Neuronal stem cell (in vitro differentiated cells): ENCODE measurements around the gene POC1A.

Source experiments
- DNase-seq: peaks from one replicate; pipeline ENCODE4 v3.0.0-alpha.2; 2013; ENCODE audit warnings: low spot score
- H2AFZ ChIP-seq: one replicate; pipeline ENCODE4 v1.6.1; 2013; ENCODE audit warnings: mild to moderate bottlenecking, low read length, inconsistent platforms
- H2AK5ac ChIP-seq: 2 replicates; pipeline ENCODE4 v1.6.1; 2013; ENCODE audit warnings: low read depth, mild to moderate bottlenecking, inconsistent platforms, low read length, moderate library complexity, mixed read lengths
- H2BK120ac ChIP-seq: 2 replicates; pipeline ENCODE4 v1.6.1; 2013; ENCODE audit warnings: low read depth, mild to moderate bottlenecking, inconsistent platforms, low read length, moderate library complexity, mixed read lengths
- H2BK12ac ChIP-seq: one replicate; pipeline ENCODE4 v1.6.1; 2013; ENCODE audit warnings: low read length, inconsistent platforms
- H2BK15ac ChIP-seq: 2 replicates; pipeline ENCODE4 v1.6.1; 2013; ENCODE audit warnings: mild to moderate bottlenecking, low read length, inconsistent platforms, mixed read lengths
- H2BK5ac ChIP-seq: one replicate; pipeline ENCODE4 v1.6.1; 2013; ENCODE audit warnings: inconsistent platforms, mild to moderate bottlenecking, low read length, moderate library complexity
- H3K14ac ChIP-seq: one replicate; pipeline ENCODE4 v1.6.1; 2013; ENCODE audit warnings: low read length, inconsistent platforms
- H3K18ac ChIP-seq: 2 replicates; pipeline ENCODE4 v1.6.1; 2013; ENCODE audit warnings: low read length, inconsistent platforms
- H3K23ac ChIP-seq: 2 replicates; pipeline ENCODE4 v1.6.1; 2013; ENCODE audit warnings: low read depth, mild to moderate bottlenecking, mixed read lengths, low read length, inconsistent platforms; ENCODE audit not compliant: poor library complexity
- H3K27ac ChIP-seq: replicated peaks from 3 replicates; pipeline ENCODE4 v1.5.1; 2013; ENCODE audit warnings: low read length, inconsistent platforms
- H3K27me3 ChIP-seq, 3 experiments: 2 replicates each; pipeline ENCODE4 v1.6.1; 2013; ENCODE audit warnings: low read length in 3 of 3, mild to moderate bottlenecking in 2 of 3, inconsistent platforms in 1 of 3, low read depth in 1 of 3, mixed read lengths in 1 of 3, moderate library complexity in 1 of 3; ENCODE audit not compliant: control insufficient read depth in 3 of 3, insufficient read depth in 3 of 3
- H3K36me3 ChIP-seq, 2 donors: replicated peaks in 1 of 2; 2 replicates each; pipeline ENCODE4 v1.6.1; 2013; ENCODE audit warnings: low read length in 2 of 2; ENCODE audit not compliant: control insufficient read depth in 2 of 2, insufficient read depth in 2 of 2
- H3K4ac ChIP-seq: 2 replicates; pipeline ENCODE4 v1.6.1; 2013; ENCODE audit warnings: inconsistent platforms, mild to moderate bottlenecking, low read length, moderate library complexity
- H3K4me1 ChIP-seq, 2 donors: 1 replicate in 1 of 2; 2 replicates in 1 of 2; pipeline ENCODE4 v1.6.1; 2013; ENCODE audit warnings: low read length in 2 of 2, low read depth in 1 of 2; ENCODE audit not compliant: control insufficient read depth in 2 of 2, insufficient read depth in 1 of 2
- H3K4me2 ChIP-seq: one replicate; pipeline ENCODE4 v1.6.1; 2013; ENCODE audit warnings: mild to moderate bottlenecking, low read length, inconsistent platforms; ENCODE audit not compliant: insufficient read depth, poor library complexity, severe bottlenecking
- H3K4me3 ChIP-seq, 2 donors: 2 replicates each; pipeline ENCODE4 v1.5.1; 2013; ENCODE audit warnings: low read length in 2 of 2, mild to moderate bottlenecking in 2 of 2, inconsistent platforms in 1 of 2, moderate library complexity in 1 of 2
- H3K79me1 ChIP-seq: one replicate; pipeline ENCODE4 v1.6.1; 2013; ENCODE audit warnings: low read depth, mild to moderate bottlenecking, inconsistent platforms, low read length, moderate library complexity
- H3K9ac ChIP-seq: one replicate; pipeline ENCODE4 v1.6.1; 2013; ENCODE audit warnings: mild to moderate bottlenecking, low read depth, low read length, inconsistent platforms; ENCODE audit not compliant: poor library complexity
- H3K9me3 ChIP-seq, 2 donors: replicated peaks in 1 of 2; 2 replicates each; pipeline versions ENCODE3 to v1.6.1; 2013; ENCODE audit warnings: low read length in 2 of 2, mild to moderate bottlenecking in 2 of 2, inconsistent platforms in 1 of 2, low read depth in 1 of 2, mixed read lengths in 1 of 2, moderate library complexity in 1 of 2; ENCODE audit not compliant: control insufficient read depth in 2 of 2, insufficient read depth in 1 of 2
- H4K8ac ChIP-seq: one replicate; pipeline ENCODE4 v1.6.1; 2013; ENCODE audit warnings: low read depth, mild to moderate bottlenecking, inconsistent platforms, low read length, moderate library complexity
- H4K91ac ChIP-seq: one replicate; pipeline ENCODE4 v1.6.1; 2013; ENCODE audit warnings: low read length, low read depth, mild to moderate bottlenecking, inconsistent platforms; ENCODE audit not compliant: poor library complexity
- WGBS, 2 donors: extraction: QIAGEN DNeasy Blood & Tissue Kit; methylation state at CpG; one replicate each; pipeline ENCODE4 v1.1.7; 2013; ENCODE audit warnings: missing lambda C conversion rate in 2 of 2, mixed read lengths in 1 of 2; ENCODE audit not compliant: insufficient read length in 2 of 2, insufficient replicate concordance in 1 of 2; ENCODE audit errors: extremely low coverage in 2 of 2; 5-methylcytosine and 5-hydroxymethylcytosine counted together

The POC1A gene

GRCh38 chr3:52197499-52197841 lies 43.2 kb upstream of the POC1A start:
- peak overlapping the region; percentile 72 for H3K4me3 ChIP-seq
- no CpG with 5 or more reads among the region's 10 CpGs for WGBS, 2 donors

GRCh38 chr3:52196977-52197376 lies 42.8 kb upstream of the POC1A start:
- H3K23ac ChIP-seq: no peak overlapping the region
- H2BK120ac ChIP-seq: no peak overlapping the region
- no peak overlapping the region for H3K18ac ChIP-seq
- peak overlapping the region; percentile 96 for H2BK15ac ChIP-seq
- no peak overlapping the region for H2BK5ac ChIP-seq
- H3K79me1 ChIP-seq: peaks cover 8% of the 10 kb centered on the region
- H3K4me2 ChIP-seq: no peak overlapping the region
- DNase-seq: no peak
- no CpG with 5 or more reads among the region's 3 CpGs for WGBS, 2 donors
- no peak overlapping the region for H3K4me3 ChIP-seq
- H3K4ac ChIP-seq: no peak overlapping the region
- no peak overlapping the region for H3K9ac ChIP-seq
- H3K14ac ChIP-seq: no peak overlapping the region
- peak overlapping the region; percentile 1 for H2AK5ac ChIP-seq
- no peak overlapping the region for H3K27ac ChIP-seq
- H2AFZ ChIP-seq: no peak overlapping the region
- H2BK12ac ChIP-seq: peak overlapping the region; percentile 14
- H3K27me3 ChIP-seq: no peaks in the 10 kb centered on the region
- H4K91ac ChIP-seq: no peak overlapping the region
- H3K36me3 ChIP-seq: peaks cover 10 to 31% of the 10 kb centered on the region in 2 donors
- peaks cover 7 to 9% of the 10 kb centered on the region in 2 donors for H3K4me1 ChIP-seq
- no peak overlapping the region for H4K8ac ChIP-seq
- no peaks in the 10 kb centered on the region for H3K9me3 ChIP-seq

More at GRCh38 chr3:52197499-52197841, 43.2 kb upstream of the POC1A start:
- Histone ChIP-seq H2AFZ (peak overlapping the region; percentile 96), H3K9ac (peak overlapping the region; percentile 88), H2BK120ac (no peak overlapping the region), H2BK5ac (peak overlapping the region; percentile 91), H3K4me2 (peak overlapping the region; percentile 51), H2BK15ac (peak overlapping the region; percentile 96), H4K8ac (peak overlapping the region; percentile 43), H3K9me3 (no peaks in the 10 kb centered on the region), H3K36me3 (peaks cover 12 to 36% of the 10 kb centered on the region in 2 donors), H2AK5ac (peak overlapping the region; percentile 1), H3K27me3 (no peaks in the 10 kb centered on the region), H3K27ac (peak overlapping the region; percentile 68), H2BK12ac (peak overlapping the region; percentile 14), H3K18ac (peak overlapping the region; percentile 96), H3K14ac (peak overlapping the region; percentile 58), H3K79me1 (peaks cover 8% of the 10 kb centered on the region), H4K91ac (peak overlapping the region; percentile 56), H3K23ac (peak overlapping the region; percentile 98), H3K4me1 (peaks cover 7 to 9% of the 10 kb centered on the region in 2 donors), H3K4ac (no peak overlapping the region)
- DNase-seq: no peak

GRCh38 chr3:52195823-52196331 lies 41.7 kb upstream of the POC1A start:
- Histone ChIP-seq H3K4ac (no peak overlapping the region), H2BK5ac (no peak overlapping the region), H3K4me3 (no peak overlapping the region), H2BK15ac (no peak overlapping the region), H3K79me1 (peaks cover 8% of the 10 kb centered on the region), H3K36me3 (peaks cover 5 to 20% of the 10 kb centered on the region in 2 donors), H4K91ac (no peak overlapping the region), H3K14ac (no peak overlapping the region), H3K4me2 (no peak overlapping the region), H3K9me3 (no peaks in the 10 kb centered on the region), H2AK5ac (peak overlapping the region; percentile 40), H3K18ac (no peak overlapping the region), H2BK120ac (no peak overlapping the region), H3K27me3 (no peaks in the 10 kb centered on the region), H3K23ac (no peak overlapping the region), H2AFZ (no peak overlapping the region), H3K9ac (no peak overlapping the region), H2BK12ac (no peak overlapping the region), H4K8ac (no peak overlapping the region), H3K4me1 (peaks cover 11 to 16% of the 10 kb centered on the region in 2 donors), H3K27ac (no peak overlapping the region)
- WGBS, 2 donors: no CpG with 5 or more reads among the region's 10 CpGs
- DNase-seq: no peak

GRCh38 chr3:52195291-52195597 lies 41.0 kb upstream of the POC1A start:
- Histone ChIP-seq H2AK5ac (no peak overlapping the region), H3K79me1 (peaks cover 8% of the 10 kb centered on the region), H3K4me2 (no peak overlapping the region), H3K14ac (no peak overlapping the region), H3K18ac (no peak overlapping the region), H3K4ac (no peak overlapping the region), H3K27ac (no peak overlapping the region), H2AFZ (no peak overlapping the region), H3K9me3 (no peaks in the 10 kb centered on the region), H3K4me3 (no peak overlapping the region), H4K91ac (no peak overlapping the region), H2BK15ac (no peak overlapping the region), H2BK5ac (no peak overlapping the region), H3K9ac (no peak overlapping the region), H3K4me1 (peaks cover 16 to 22% of the 10 kb centered on the region in 2 donors), H3K27me3 (no peaks in the 10 kb centered on the region), H3K36me3 (peaks cover 3 to 13% of the 10 kb centered on the region in 2 donors), H2BK12ac (no peak overlapping the region), H3K23ac (no peak overlapping the region), H2BK120ac (no peak overlapping the region), H4K8ac (no peak overlapping the region)
- no peak for DNase-seq
- 100% methylated on average over 1 of the region's 3 CpGs; no CpG with 5 or more reads in 1 of the 2 donors for WGBS, 2 donors
